BLaER1 (cell line): Measurements from ENCODE around the gene ARL6.

ENCODE experiments used
- H3K27ac ChIP-seq: shearing (Covaris generic); formaldehyde crosslinking; 2 replicates; pipeline ENCODE4 v1.8.1; 2022
- H3K27me3 ChIP-seq: shearing (Covaris generic); formaldehyde crosslinking; 2 replicates; pipeline ENCODE4 v1.8.1; 2022
- H3K36me3 ChIP-seq: shearing (Covaris generic); formaldehyde crosslinking; 2 replicates; pipeline ENCODE4 v1.8.1; 2022
- H3K4me1 ChIP-seq: shearing (Covaris generic); formaldehyde crosslinking; 2 replicates; pipeline ENCODE4 v1.8.1; 2022
- H3K4me2 ChIP-seq: shearing (Covaris generic); formaldehyde crosslinking; 2 replicates; pipeline ENCODE4 v1.8.1; 2022
- H3K4me3 ChIP-seq: shearing (Covaris generic); formaldehyde crosslinking; 2 replicates; pipeline ENCODE4 v1.8.1; 2022
- H3K9ac ChIP-seq: shearing (Covaris generic); formaldehyde crosslinking; 2 replicates; pipeline ENCODE4 v1.8.1; 2022
- H3K9me3 ChIP-seq: shearing (Covaris generic); formaldehyde crosslinking; 2 replicates; pipeline ENCODE4 v1.8.1; 2022
- H4K20me1 ChIP-seq: shearing (Covaris generic); formaldehyde crosslinking; 2 replicates; pipeline ENCODE4 v1.8.1; 2022
- Cebpa-rat ChIP-seq: shearing (Covaris generic); IDR thresholded peaks from 2 replicates; pipeline ENCODE4 v1.8.1; 2022

The ARL6 gene

DNA sequence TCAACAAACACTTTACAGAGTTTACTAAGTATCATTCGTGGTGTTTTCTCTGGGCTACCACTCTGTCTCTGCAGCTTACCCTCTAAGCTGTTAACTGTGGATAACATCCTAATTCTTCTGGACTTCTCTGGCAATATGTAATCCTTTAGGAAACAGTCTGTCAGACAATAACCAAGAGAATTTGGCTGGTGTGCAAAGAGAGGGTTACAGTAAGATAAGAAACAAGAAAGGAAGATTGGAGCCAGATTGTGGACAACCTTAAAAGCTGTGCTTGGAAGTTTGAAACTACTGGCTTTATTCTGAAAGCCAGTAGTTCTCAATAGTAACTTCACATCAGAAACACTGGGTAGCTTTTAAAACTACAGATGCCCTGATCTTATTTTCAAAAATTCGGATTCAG is 778 bp downstream of the ARL6 start:
- Histone ChIP-seq H3K4me3 (peak overlapping the region; percentile 70), H3K4me1 (peaks cover 11% of the 10 kb centered on the region; the same call in 1 of the 2 replicates), H3K9ac (no peak overlapping the region), H4K20me1 (no peaks in the 10 kb centered on the region), H3K9me3 (peaks cover 5% of the 10 kb centered on the region; the same call in 1 of the 2 replicates), H3K27ac (no peak overlapping the region), H3K36me3 (no peaks in the 10 kb centered on the region), H3K27me3 (no peaks in the 10 kb centered on the region), H3K4me2 (peak overlapping the region; percentile 72)
- no peak for TF ChIP-seq Cebpa-rat

DNA sequence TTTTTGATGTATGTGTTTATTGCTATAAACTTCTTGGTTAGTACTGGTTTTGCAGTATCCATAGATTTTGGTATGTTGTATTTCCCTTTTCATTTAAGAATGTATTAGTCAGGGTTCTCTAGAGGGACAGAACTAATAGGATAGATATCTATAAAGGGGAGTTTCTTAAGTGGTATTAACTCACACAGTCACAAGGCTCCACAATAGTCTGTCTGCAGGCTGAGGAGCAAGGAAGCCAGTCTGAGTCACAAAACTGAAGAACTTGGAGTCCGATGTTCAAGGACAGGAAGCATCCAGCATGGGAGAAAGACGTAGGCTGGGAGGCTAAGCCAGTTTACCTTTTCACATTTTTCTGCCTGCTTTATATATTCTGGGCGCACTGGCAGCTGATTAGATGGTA is 8.4 kb downstream of the ARL6 start:
- H3K4me1 ChIP-seq, result no peaks in the 10 kb centered on the region
- no peaks in the 10 kb centered on the region for H4K20me1 ChIP-seq
- no peak overlapping the region for H3K27ac ChIP-seq
- H3K4me3 ChIP-seq, result no peak overlapping the region
- H3K27me3 ChIP-seq, result no peaks in the 10 kb centered on the region
- H3K9ac ChIP-seq, result no peak overlapping the region
- no peak overlapping the region for H3K4me2 ChIP-seq
- no peak for TF ChIP-seq Cebpa-rat
- H3K9me3 ChIP-seq, result peaks cover 5% of the 10 kb centered on the region; the same call in 1 of the 2 replicates
- no peaks in the 10 kb centered on the region for H3K36me3 ChIP-seq

DNA sequence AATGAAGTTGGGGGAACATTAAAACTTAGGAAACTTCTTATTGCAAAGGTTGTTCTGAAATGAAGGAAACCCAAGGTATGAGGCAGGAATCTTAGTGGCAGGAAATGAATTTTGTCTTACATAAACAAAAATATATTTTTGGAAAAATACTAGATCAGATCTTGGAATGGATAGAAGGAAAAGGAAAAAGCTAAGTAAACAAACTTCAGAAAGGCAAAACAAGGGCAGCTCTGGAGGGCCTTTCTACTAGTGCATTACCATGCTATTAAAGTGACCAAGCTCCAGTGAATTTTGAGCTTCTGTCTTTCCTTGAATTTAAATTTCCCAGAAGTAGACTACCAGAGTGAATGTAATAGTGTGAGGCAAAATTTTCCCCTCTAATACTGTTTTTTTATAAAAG is 13.6 kb downstream of the ARL6 start:
- H4K20me1 ChIP-seq, result no peaks in the 10 kb centered on the region
- no peaks in the 10 kb centered on the region for H3K36me3 ChIP-seq
- H3K4me3 ChIP-seq, result no peak overlapping the region
- no peak overlapping the region for H3K9ac ChIP-seq
- no peak overlapping the region for H3K27ac ChIP-seq
- no peaks in the 10 kb centered on the region for H3K9me3 ChIP-seq
- TF ChIP-seq Cebpa-rat, result no peak
- no peak overlapping the region for H3K4me2 ChIP-seq
- H3K4me1 ChIP-seq, result no peaks in the 10 kb centered on the region
- no peaks in the 10 kb centered on the region for H3K27me3 ChIP-seq

DNA sequence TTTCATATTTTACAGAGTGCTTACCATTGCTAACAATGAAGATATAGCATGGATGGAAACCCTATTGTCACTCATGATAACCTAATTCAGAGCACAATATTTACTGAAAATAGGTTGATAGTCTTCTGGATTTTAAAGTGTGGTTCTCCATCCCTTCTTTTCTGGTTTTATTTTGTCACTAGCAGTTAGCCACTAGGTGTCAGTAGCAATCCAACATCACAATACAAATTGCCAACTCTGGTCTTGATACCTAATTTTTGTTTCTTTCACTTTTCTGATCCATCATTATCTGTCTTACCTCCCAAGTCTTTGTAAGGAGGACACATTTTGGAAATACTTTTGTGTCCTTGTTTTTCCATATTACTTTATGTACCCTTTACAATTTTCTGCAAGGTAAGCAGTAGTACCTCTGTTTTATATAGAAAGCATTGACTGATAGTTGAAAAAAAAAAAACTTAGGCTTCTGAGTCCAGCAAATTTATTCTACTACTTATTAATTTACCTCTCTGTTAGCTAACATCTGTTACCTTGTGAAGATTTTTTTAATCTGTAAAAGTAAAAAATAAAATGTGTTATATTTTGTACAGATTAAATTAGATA is 29.0 kb downstream of the ARL6 start:
- Histone ChIP-seq H3K9ac (no peak overlapping the region), H3K4me3 (no peak overlapping the region), H3K4me1 (no peaks in the 10 kb centered on the region), H3K4me2 (no peak overlapping the region), H3K9me3 (no peaks in the 10 kb centered on the region), H3K36me3 (no peaks in the 10 kb centered on the region), H4K20me1 (no peaks in the 10 kb centered on the region), H3K27ac (no peak overlapping the region), H3K27me3 (no peaks in the 10 kb centered on the region)
- TF ChIP-seq Cebpa-rat, result no peak

DNA sequence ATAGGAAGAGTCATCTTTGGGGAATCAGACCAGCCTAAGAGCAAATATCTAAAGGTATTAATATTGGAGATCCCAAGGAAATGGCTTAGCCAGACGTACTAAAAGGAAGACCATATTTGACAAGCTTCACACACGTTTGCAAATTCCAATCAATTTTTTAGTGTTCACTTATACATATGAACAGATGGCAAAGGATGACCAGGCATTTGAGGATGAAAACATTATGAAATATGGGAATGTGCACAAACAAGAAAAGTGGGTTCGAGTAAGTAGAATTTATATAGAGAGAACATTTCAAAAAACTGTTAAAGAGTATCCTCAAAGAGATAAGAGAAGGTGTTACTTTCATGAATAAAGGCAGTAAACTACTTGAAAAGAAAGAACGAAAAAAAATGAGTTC is 31.4 kb downstream of the ARL6 start:
- TF ChIP-seq Cebpa-rat, result no peak
- Histone ChIP-seq H3K4me2 (no peak overlapping the region), H3K9ac (no peak overlapping the region)

DNA sequence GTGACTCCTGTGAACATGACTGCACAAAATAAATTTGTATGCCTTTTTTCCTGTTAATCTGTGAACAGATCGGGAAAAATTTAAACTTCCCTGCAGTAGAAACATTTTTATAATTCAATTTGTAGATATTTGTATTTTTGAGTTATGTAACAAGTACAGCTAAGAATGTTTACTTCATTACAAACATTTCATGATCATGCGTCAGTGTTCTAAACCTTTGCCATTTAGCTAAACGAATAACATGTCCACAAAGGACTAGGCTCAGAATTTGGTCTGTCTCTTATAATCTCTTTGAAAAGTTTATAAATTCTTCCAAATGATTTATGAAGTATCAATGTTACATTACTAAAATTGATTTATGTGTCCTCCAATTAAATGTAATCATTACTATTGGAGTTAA is 39.9 kb downstream of the ARL6 start:
- no peaks in the 10 kb centered on the region for H3K4me1 ChIP-seq

More for the DNA sequence above, 31.4 kb downstream of the ARL6 start:
- no peak overlapping the region for H3K4me3 ChIP-seq
- H3K4me1 ChIP-seq, result no peaks in the 10 kb centered on the region
- H3K9me3 ChIP-seq, result no peaks in the 10 kb centered on the region
- no peak overlapping the region for H3K27ac ChIP-seq
- no peaks in the 10 kb centered on the region for H4K20me1 ChIP-seq
- no peaks in the 10 kb centered on the region for H3K27me3 ChIP-seq
- no peaks in the 10 kb centered on the region for H3K36me3 ChIP-seq

DNA sequence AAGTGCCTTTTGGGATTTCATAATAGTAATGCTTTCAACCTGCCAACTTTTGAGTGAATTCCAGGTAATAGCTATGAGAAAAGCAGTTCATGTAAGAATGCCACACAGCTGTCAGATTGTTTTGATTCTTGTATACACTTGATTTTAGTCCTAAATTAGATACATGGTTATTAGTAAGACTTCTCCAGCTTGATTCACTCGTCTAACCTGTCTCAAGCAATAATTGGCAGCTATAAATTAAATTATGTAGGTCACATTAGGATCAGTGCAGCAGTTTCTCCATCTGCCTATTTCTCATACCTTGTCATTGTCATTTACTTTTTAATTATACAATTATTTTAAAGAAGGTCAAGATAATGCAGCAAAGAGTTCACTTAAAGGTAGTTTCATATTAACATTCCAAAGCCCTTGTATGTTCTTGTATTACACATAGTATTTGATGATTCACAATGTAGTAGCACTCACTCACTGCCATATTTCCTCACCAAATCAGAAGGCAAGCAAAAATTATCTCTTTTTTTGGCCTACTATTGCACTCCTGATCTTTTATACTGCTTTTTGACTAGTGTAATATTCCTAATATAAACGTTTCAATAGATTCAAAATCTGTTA is 46.3 kb downstream of the ARL6 start:
- no peak overlapping the region for H3K4me2 ChIP-seq
- H3K36me3 ChIP-seq, result no peaks in the 10 kb centered on the region
- no peaks in the 10 kb centered on the region for H3K4me1 ChIP-seq
- H3K4me3 ChIP-seq, result no peak overlapping the region
- H4K20me1 ChIP-seq, result no peaks in the 10 kb centered on the region
- H3K27ac ChIP-seq, result no peak overlapping the region
- H3K9me3 ChIP-seq, result no peaks in the 10 kb centered on the region
- no peaks in the 10 kb centered on the region for H3K27me3 ChIP-seq
- no peak overlapping the region for H3K9ac ChIP-seq
- TF ChIP-seq Cebpa-rat, result no peak

More for the DNA sequence above, 39.9 kb downstream of the ARL6 start:
- Histone ChIP-seq H4K20me1 (no peaks in the 10 kb centered on the region), H3K4me2 (no peak overlapping the region), H3K9me3 (no peaks in the 10 kb centered on the region), H3K27me3 (no peaks in the 10 kb centered on the region), H3K27ac (no peak overlapping the region), H3K36me3 (no peaks in the 10 kb centered on the region), H3K9ac (no peak overlapping the region), H3K4me3 (no peak overlapping the region)
- no peak for TF ChIP-seq Cebpa-rat

DNA sequence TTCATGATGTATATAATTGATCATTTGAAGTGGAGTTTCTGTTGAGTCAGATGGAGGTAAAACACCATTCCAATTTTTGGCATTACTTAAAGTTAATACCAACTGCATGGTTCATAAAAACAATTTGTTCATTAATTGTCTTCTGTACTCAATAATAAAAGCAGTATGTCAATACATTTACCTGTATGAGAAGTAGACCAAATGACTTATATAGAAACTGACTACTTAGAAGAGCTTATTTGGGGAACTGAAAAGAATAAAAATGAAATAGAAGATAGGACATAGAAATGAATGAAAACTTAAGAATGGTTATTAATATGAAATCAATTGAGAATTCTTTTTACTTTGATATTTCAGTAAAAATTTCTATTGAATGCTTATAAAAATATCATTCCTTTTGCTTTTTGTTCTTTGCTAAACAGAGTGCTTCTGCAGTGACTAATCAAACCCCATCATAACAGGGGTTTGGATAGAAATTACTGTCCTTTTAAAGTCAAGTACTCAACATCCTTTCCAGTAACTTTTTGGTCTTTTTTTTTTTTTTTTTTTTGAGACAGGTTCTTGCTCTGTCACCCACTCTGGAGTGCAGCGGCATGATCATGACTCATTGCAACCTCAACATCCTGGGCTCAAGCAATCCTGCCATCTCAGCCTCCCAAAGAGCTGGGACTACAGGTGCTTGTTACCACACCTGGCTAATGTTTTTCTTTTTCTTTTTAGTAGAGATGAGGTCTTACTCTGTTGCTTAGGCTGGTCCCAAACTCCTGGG is 50.8 kb downstream of the ARL6 start:
- Histone ChIP-seq H3K9ac (no peak overlapping the region), H3K27me3 (peaks cover under 1% of the 10 kb centered on the region; the same call in 1 of the 2 replicates), H3K36me3 (no peaks in the 10 kb centered on the region), H3K4me2 (no peak overlapping the region), H3K27ac (no peak overlapping the region), H4K20me1 (no peaks in the 10 kb centered on the region), H3K9me3 (no peaks in the 10 kb centered on the region), H3K4me1 (no peaks in the 10 kb centered on the region), H3K4me3 (no peak overlapping the region)
- no peak for TF ChIP-seq Cebpa-rat

DNA sequence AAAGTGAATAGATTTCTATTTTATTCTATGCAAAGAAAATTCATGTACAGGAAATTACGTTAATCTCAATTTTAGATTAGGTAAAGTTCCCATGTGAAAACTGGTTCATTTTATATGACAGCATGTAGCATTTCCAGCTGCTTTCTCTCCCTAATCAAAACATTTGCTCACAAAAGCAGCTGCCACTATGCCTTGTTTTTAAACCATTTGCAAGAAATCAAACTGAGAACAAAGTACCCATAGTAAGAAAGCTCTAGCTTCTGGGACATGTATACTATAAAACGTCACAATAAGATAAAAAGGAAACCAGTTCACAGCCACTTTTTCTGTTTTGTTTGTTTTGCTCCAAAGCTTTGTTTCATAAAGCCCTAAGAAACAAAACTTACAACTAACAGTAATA is 52.3 kb downstream of the ARL6 start:
- Histone ChIP-seq H3K4me1 (peaks cover 7% of the 10 kb centered on the region; the same call in 1 of the 2 replicates), H3K9me3 (no peaks in the 10 kb centered on the region), H4K20me1 (no peaks in the 10 kb centered on the region), H3K36me3 (no peaks in the 10 kb centered on the region), H3K27me3 (peaks cover 15% of the 10 kb centered on the region), H3K9ac (no peak overlapping the region), H3K4me2 (no peak overlapping the region), H3K4me3 (no peak overlapping the region), H3K27ac (no peak overlapping the region)
- TF ChIP-seq Cebpa-rat, result no peak

DNA sequence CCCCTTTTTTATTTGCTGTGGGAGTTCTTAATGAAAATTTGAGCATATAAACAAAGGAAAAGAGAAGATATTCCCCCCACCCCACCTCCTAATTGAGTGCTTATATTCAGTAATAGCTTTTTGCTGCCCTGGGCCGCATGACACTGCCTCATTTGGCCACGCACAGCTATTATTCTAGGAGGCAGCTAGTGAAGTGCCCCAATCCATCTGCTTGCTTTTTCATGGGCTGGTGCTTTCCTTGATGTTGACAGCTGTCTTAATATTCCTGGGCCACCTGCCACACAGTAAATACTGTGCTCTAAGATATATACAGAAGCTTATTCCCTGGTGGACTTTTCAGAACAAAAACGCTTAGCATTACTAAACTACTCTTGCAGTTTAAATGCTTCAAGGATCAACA is 53.4 kb downstream of the ARL6 start:
- no peak for TF ChIP-seq Cebpa-rat
- Histone ChIP-seq H3K9me3 (no peaks in the 10 kb centered on the region), H3K9ac (no peak overlapping the region), H3K4me3 (no peak overlapping the region), H3K27ac (no peak overlapping the region), H3K27me3 (peaks cover 26% of the 10 kb centered on the region), H3K4me1 (peaks cover 13% of the 10 kb centered on the region), H4K20me1 (no peaks in the 10 kb centered on the region), H3K36me3 (no peaks in the 10 kb centered on the region), H3K4me2 (no peak overlapping the region)
